Testis (tissue), 3 donors: Measurements from ENCODE around the gene ST6GAL1. TPM values are rescaled to one million over a fixed set of nuclear protein-coding genes. Genes with fewer than 3 reads are reported as not detected.
"Not testable (repeated sequence)": the region's sequence is repeated elsewhere in the genome, so short reads cannot be mapped to it uniquely, and the experiment has no call there.

Experiments used
- DNase-seq: peaks from one replicate; pipeline ENCODE4 v3.0.0-alpha.2; 2019
- H3K27ac ChIP-seq, 2 donors: fragments of 200-600 bp; sonication (generic); one replicate each; pipeline ENCODE4 v1.5.1; 2019
- H3K27me3 ChIP-seq: fragments of 200-600 bp; sonication (generic); one replicate; pipeline ENCODE4 v1.5.1; 2019
- H3K36me3 ChIP-seq: fragments of 200-600 bp; sonication (generic); one replicate; pipeline ENCODE4 v1.5.1; 2017; ENCODE audit warnings: low read depth; ENCODE audit errors: missing control alignments
- H3K4me1 ChIP-seq: fragments of 200-600 bp; sonication (generic); one replicate; pipeline ENCODE4 v1.5.1; 2019
- H3K4me3 ChIP-seq, 2 donors: fragments of 200-600 bp; sonication (generic); one replicate each; pipeline ENCODE4 v1.5.1; 2017 to 2019
- H3K9me3 ChIP-seq: fragments of 200-600 bp; sonication (generic); one replicate; pipeline ENCODE4 v1.5.1; 2017
- CTCF ChIP-seq, 3 experiments: fragments of 450-650 bp in 2 of 3; fragments of 200-600 bp in 1 of 3; sonication (generic) in 1 of 3; IDR thresholded peaks; one replicate each; pipeline ENCODE4 v1.5.1; 2016 to 2019; ENCODE audit warnings: antibody characterized with exemption in 3 of 3, mild to moderate bottlenecking in 2 of 3, moderate library complexity in 1 of 3
- POLR2A ChIP-seq: fragments of 450-650 bp; IDR thresholded peaks from one replicate; pipeline ENCODE4 v1.6.1; 2017; ENCODE audit warnings: antibody characterized with exemption, mild to moderate bottlenecking, moderate library complexity
- WGBS, 2 donors: methylation state at CpG; one replicate each; pipeline ENCODE4 v1.1.5; 2018; 5-methylcytosine and 5-hydroxymethylcytosine counted together
- intact Hi-C: fragments of 100-400 bp; cut with DNase I; formaldehyde crosslinking; loops from one replicate; pipeline ENCODE4 v1.15.1; 2023; ENCODE audit warnings: low total_unique reads
- polyA plus RNA-seq: library from polyadenylated mRNA; stranded (reverse); fragments of 350-450 nt; fragmentation: Illumina TruSeq; extraction: RNeasy Lipid Tissue Mini Kit (QIAGEN cat#74804); gene quantifications from one replicate; pipeline ENCODE4 v1.2.3, GENCODE V29; 2014; ENCODE audit warnings: low read depth, low replicate concordance; ENCODE audit not compliant: insufficient read depth
- total RNA-seq, 2 donors: library from RNA; depleted of rRNA; stranded (reverse); fragments of >200 nt; gene quantifications; one replicate each; pipeline ENCODE4 v1.2.3, GENCODE V29; 2016

Gene ST6GAL1
- total and polyA plus RNA-seq, 3 donors from 2014 or later: 12.8 to 26.3 (median 16.9) TPM

DNA sequence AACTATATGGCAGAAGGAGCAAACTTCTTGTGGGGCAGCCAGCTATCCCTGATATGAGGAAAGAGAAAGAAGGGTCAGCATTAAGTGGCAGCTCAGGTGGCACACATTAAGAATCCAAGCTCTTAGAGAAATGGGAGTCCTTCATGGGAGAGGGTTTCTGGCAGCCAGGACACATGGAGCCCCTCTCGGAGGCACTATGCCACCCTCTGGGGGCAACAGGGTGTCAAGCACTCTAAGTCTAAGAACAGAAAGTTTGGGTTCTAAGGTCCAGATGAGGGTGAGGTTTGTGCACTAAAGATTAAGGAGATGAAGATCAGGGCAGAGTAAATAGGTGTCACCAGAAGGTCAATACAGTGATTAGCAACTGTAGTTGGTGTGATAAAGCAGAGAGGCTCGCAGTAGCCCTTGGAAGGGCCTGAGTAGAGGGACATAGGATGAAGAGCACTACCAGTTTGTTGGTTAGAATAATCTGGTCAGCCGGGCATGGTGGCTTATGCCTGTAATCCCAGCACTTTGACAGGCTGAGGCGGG is 89.3 kb downstream of the ST6GAL1 start:
- H3K9me3 ChIP-seq: no peaks in the 10 kb centered on the region
- H3K36me3 ChIP-seq: no peaks in the 10 kb centered on the region
- peaks cover 18% of the 10 kb centered on the region for H3K4me1 ChIP-seq
- TF ChIP-seq POLR2A (no peak), CTCF (IDR thresholded peaks at IDR 0.05) (no peak)
- H3K4me3 ChIP-seq: no peak overlapping the region
- no peak for DNase-seq
- no peak overlapping the region for H3K27ac ChIP-seq
- intact Hi-C loops: no loop called here
- H3K27me3 ChIP-seq: no peaks in the 10 kb centered on the region
- 84 to 95% methylated on average over 4 of the region's 4 CpGs for WGBS, 2 donors

GRCh38 chr3:187020376-187020775 is 90.0 kb downstream of the ST6GAL1 start:
- WGBS, 2 donors: 91 to 95% methylated on average over 3 of the region's 3 CpGs
- H3K36me3 ChIP-seq: no peaks in the 10 kb centered on the region
- intact Hi-C loops: no loop called here
- H3K9me3 ChIP-seq: no peaks in the 10 kb centered on the region
- DNase-seq: no peak
- no peak overlapping the region for H3K27ac ChIP-seq
- no peaks in the 10 kb centered on the region for H3K27me3 ChIP-seq
- TF ChIP-seq CTCF (IDR thresholded peaks at IDR 0.05) (no peak), POLR2A (no peak)
- peaks cover 18% of the 10 kb centered on the region for H3K4me1 ChIP-seq
- H3K4me3 ChIP-seq: no peak overlapping the region

- 87 to 89% methylated on average over 6 of the region's 6 CpGs for WGBS, 2 donors
- no peak overlapping the region for H3K27ac ChIP-seq
- intact Hi-C loops: no loop called here
- no peaks in the 10 kb centered on the region for H3K36me3 ChIP-seq
- H3K4me3 ChIP-seq: no peak overlapping the region
- H3K27me3 ChIP-seq: no peaks in the 10 kb centered on the region
- TF ChIP-seq CTCF (IDR thresholded peaks at IDR 0.05) (no peak), POLR2A (no peak)
- H3K9me3 ChIP-seq: no peaks in the 10 kb centered on the region
- peaks cover 18% of the 10 kb centered on the region for H3K4me1 ChIP-seq
- no peak for DNase-seq
Measured at GRCh38 chr3:187021748-187022402, 91.5 kb downstream of the ST6GAL1 start.

DNA sequence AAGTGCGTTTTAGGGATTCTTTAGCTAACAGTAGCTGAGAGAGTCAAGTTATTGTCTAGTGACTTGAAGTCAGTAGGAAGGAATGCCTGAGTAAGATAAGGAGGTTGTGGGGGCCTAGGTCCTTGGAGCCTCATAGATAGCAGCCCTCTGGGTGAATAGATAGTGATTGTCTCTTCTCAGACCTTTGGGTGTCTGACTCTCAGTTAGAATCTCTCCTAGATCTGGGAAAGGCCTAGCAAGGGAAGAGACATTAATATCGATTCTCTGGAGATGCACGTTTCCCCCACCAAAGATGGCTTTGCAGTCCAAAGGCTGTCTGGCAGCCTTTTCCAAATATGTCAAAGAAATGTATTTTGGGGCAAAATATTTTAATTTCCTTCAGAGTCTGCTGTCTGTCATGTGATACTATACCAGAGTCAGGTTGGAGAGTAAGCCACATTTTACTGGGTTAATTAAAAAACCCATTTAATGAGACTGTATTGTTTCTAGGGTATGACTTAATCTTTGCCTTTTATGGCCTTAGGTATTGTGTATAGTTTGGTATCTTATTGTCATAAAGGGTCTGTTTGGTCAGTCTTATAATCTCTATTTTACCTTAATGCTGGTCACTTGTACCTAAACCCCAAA is 92.2 kb downstream of the ST6GAL1 start:
- Histone ChIP-seq H3K4me3 (no peak overlapping the region), H3K27me3 (no peaks in the 10 kb centered on the region), H3K27ac (no peak overlapping the region), H3K4me1 (peaks cover 14% of the 10 kb centered on the region), H3K36me3 (no peaks in the 10 kb centered on the region), H3K9me3 (no peaks in the 10 kb centered on the region)
- 57 to 89% methylated on average over 3 of the region's 3 CpGs for WGBS, 2 donors
- DNase-seq: no peak
- no peak for TF ChIP-seq POLR2A
- intact Hi-C loops: no loop called here

DNA sequence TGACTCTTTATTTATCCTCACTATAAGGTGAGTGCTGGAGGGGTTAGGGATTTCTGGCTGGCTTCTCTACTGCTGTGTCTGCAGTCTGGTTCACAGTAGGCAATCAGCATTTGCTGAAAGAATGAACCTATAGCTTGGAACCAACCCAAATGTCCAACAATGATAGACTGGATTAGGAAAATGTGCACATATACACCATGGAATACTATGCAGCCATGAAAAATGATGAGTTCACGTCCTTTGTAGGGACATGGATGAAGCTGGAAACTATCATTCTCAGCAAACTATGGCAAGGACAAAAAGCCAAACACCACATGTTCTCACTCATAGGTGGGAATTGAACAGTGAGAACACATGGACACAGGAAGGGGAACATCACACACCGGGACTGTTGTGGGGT is 93.0 kb downstream of the ST6GAL1 start:
- H3K27ac ChIP-seq, intact Hi-C loops, DNase-seq, H3K36me3 ChIP-seq, H3K9me3 ChIP-seq, H3K4me3 ChIP-seq, H3K27me3 ChIP-seq, H3K4me1 ChIP-seq: not testable (repeated sequence)
- 94 to 95% methylated on average over 2 of the region's 2 CpGs for WGBS, 2 donors
